ENCODE measurements around the gene WDR59. TPM values are rescaled to one million over a fixed set of nuclear protein-coding genes. Genes with fewer than 3 reads are reported as not detected.
A peak's percentile ranks its signal among the peaks of the same experiment; 100 is the strongest.

The WDR59 gene
- polyA plus RNA-seq, 1 of the 3 experiments (the other 2 are of a cell fraction): 48.2 TPM

DNA sequence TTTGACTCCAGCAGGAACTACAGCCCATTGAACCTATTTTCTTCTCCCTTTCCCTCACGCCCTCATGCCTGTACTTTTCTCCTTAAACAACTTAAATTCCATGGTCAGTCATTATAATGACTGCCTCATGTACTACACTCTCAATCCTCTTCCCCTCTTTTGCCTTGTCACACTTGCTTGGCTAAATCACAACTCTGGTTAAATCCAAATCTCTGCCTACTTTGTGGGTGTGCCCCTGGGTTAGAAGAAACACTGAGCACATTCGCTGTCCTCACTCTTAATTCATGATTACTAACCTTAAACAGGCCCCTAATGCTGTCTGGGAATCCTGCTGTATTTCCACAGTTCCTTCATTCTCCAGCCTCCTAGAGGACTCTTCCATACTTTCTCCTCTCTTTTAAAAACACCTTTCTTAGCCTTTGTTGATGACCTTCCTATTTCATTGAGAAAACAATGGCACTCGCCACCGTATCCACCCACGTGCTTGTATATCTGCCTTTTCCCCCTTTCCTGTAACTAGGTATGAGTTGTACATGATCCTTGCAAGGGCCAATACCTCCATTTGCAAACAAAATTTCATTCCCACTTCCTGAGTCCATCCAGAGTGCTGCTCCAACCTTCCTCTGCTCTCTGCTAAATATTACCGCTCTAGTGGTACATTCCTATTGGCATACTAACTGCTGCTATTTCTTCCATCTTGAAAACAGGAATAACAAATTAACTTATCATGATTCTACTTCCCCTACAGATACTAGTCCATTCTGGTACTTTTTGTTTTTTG lies 42.8 kb upstream of the WDR59 start:
- no peaks in the 10 kb centered on the region for H4K20me1 ChIP-seq (ENCODE audit: insufficient read depth)
- H3K9ac ChIP-seq: no peak overlapping the region
- no peak for TF ChIP-seq SIN3A (IDR thresholded peaks at IDR 0.05; ENCODE audit: borderline replicate concordance, low read depth, low read length)
- TF ChIP-seq FOSL2 (IDR thresholded peaks at IDR 0.05; ENCODE audit: borderline replicate concordance, low read depth): no peak
- TF ChIP-seq YY1 (IDR thresholded peaks at IDR 0.05; ENCODE audit: low read depth): no peak
- TF ChIP-seq, protein P1, sequence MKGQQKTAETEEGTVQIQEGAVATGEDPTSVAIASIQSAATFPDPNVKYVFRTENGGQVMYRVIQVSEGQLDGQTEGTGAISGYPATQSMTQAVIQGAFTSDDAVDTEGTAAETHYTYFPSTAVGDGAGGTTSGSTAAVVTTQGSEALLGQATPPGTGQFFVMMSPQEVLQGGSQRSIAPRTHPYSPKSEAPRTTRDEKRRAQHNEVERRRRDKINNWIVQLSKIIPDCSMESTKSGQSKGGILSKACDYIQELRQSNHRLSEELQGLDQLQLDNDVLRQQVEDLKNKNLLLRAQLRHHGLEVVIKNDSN (IDR thresholded peaks at IDR 0.05; ENCODE audit: borderline replicate concordance, low read depth): no peak
- TF ChIP-seq, protein P2, sequence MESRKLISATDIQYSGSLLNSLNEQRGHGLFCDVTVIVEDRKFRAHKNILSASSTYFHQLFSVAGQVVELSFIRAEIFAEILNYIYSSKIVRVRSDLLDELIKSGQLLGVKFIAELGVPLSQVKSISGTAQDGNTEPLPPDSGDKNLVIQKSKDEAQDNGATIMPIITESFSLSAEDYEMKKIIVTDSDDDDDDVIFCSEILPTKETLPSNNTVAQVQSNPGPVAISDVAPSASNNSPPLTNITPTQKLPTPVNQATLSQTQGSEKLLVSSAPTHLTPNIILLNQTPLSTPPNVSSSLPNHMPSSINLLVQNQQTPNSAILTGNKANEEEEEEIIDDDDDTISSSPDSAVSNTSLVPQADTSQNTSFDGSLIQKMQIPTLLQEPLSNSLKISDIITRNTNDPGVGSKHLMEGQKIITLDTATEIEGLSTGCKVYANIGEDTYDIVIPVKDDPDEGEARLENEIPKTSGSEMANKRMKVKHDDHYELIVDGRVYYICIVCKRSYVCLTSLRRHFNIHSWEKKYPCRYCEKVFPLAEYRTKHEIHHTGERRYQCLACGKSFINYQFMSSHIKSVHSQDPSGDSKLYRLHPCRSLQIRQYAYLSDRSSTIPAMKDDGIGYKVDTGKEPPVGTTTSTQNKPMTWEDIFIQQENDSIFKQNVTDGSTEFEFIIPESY (IDR thresholded peaks at IDR 0.05; ENCODE audit: borderline replicate concordance, low read depth): no peak
- TF ChIP-seq, protein P3, sequence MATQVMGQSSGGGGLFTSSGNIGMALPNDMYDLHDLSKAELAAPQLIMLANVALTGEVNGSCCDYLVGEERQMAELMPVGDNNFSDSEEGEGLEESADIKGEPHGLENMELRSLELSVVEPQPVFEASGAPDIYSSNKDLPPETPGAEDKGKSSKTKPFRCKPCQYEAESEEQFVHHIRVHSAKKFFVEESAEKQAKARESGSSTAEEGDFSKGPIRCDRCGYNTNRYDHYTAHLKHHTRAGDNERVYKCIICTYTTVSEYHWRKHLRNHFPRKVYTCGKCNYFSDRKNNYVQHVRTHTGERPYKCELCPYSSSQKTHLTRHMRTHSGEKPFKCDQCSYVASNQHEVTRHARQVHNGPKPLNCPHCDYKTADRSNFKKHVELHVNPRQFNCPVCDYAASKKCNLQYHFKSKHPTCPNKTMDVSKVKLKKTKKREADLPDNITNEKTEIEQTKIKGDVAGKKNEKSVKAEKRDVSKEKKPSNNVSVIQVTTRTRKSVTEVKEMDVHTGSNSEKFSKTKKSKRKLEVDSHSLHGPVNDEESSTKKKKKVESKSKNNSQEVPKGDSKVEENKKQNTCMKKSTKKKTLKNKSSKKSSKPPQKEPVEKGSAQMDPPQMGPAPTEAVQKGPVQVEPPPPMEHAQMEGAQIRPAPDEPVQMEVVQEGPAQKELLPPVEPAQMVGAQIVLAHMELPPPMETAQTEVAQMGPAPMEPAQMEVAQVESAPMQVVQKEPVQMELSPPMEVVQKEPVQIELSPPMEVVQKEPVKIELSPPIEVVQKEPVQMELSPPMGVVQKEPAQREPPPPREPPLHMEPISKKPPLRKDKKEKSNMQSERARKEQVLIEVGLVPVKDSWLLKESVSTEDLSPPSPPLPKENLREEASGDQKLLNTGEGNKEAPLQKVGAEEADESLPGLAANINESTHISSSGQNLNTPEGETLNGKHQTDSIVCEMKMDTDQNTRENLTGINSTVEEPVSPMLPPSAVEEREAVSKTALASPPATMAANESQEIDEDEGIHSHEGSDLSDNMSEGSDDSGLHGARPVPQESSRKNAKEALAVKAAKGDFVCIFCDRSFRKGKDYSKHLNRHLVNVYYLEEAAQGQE (IDR thresholded peaks at IDR 0.05; ENCODE audit: low read depth, low read length): no peak
- H3F3A ChIP-seq (replicated peaks; ENCODE audit: insufficient read depth): peaks cover 30% of the 10 kb centered on the region
- H2AFZ ChIP-seq (ENCODE audit: low read depth): no peak overlapping the region
- H3K4me2 ChIP-seq: no peak overlapping the region
- peak overlapping the region in 1 of 2 experiments; percentile 5; a peak in 2 of 4 replicates for H3K27ac ChIP-seq (ENCODE audit: low read depth in 2 of 2, low read length in 1 of 2)
- H3K4me1 ChIP-seq (ENCODE audit: control insufficient read depth in 1 of 2, insufficient read depth in 2 of 2, low read depth in 1 of 2, low read length in 1 of 2): peaks cover 0 to 19% of the 10 kb centered on the region in 2 experiments; a peak in 2 of 4 replicates
- no peaks in the 10 kb centered on the region for H3K9me2 ChIP-seq
- no peaks in the 10 kb centered on the region for H3K27me3 ChIP-seq (ENCODE audit: insufficient read depth)
- 92% methylated on average over 6 of the region's 6 CpGs for WGBS (ENCODE audit: low lambda C conversion rate)
- H3K4me3 ChIP-seq (ENCODE audit: low read depth in 2 of 2, low read length in 1 of 2): no peak overlapping the region
- DNase-seq: no peak
- CTCF ChIA-PET: interaction anchor here (0.9 kb wide), 1 partner anchor 68 kb away, joined by 3 read pairs; no protein-coding TSS in a partner anchor
- POLR2A ChIA-PET: no interaction called here
- peaks cover 96% of the 10 kb centered on the region for H3K79me2 ChIP-seq (ENCODE audit: insufficient read depth)
- H3K36me3 ChIP-seq (replicated peaks in 1 of 2; ENCODE audit: control insufficient read depth in 1 of 2, insufficient read depth in 2 of 2, low read length in 1 of 2): no peaks in the 10 kb centered on the region
- H3K9me3 ChIP-seq: no peaks in the 10 kb centered on the region

DNA sequence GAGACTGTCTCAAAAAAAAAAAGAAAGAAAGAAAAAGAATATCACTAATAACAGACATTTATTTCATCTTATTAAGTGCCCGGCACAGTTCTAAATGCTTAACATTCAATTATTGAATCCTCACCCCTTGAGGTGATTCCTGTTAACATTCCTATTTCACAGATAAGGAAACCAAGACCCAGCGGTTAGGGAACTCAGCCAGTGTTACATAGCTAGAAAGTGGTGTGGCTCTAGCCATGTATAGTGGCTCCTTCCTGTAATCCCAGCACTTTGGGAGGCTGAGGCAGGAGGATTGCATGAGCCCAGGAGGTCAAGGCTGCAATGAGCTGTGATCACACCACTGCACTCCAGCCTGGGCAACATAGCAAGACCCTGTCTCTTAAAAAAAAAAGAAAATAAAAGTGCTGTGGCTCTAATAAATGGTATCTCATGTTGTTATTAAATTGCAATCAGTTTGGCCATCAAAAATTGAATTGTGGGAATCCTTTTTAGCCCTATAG lies 42.0 kb upstream of the WDR59 start:
- 96% methylated on average over 2 of the region's 2 CpGs for WGBS (ENCODE audit: low lambda C conversion rate)
- Histone ChIP-seq H3K27ac (ENCODE audit: low read depth in 2 of 2, low read length in 1 of 2) (peak overlapping the region in 1 of 2 experiments; percentile 68; a peak in 2 of 4 replicates), H3K79me2 (ENCODE audit: insufficient read depth) (peaks cover 96% of the 10 kb centered on the region), H3K4me2 (no peak overlapping the region), H3K9me3 (no peaks in the 10 kb centered on the region), H3K4me3 (ENCODE audit: low read depth in 2 of 2, low read length in 1 of 2) (no peak overlapping the region), H4K20me1 (ENCODE audit: insufficient read depth) (no peaks in the 10 kb centered on the region), H3K9ac (no peak overlapping the region), H2AFZ (ENCODE audit: low read depth) (no peak overlapping the region), H3K27me3 (ENCODE audit: insufficient read depth) (no peaks in the 10 kb centered on the region), H3K9me2 (no peaks in the 10 kb centered on the region), H3K4me1 (ENCODE audit: control insufficient read depth in 1 of 2, insufficient read depth in 2 of 2, low read depth in 1 of 2, low read length in 1 of 2) (peaks cover 0 to 19% of the 10 kb centered on the region in 2 experiments; a peak in 2 of 4 replicates), H3F3A (replicated peaks; ENCODE audit: insufficient read depth) (peaks cover 30% of the 10 kb centered on the region), H3K36me3 (replicated peaks in 1 of 2; ENCODE audit: control insufficient read depth in 1 of 2, insufficient read depth in 2 of 2, low read length in 1 of 2) (peaks cover 0 to under 1% of the 10 kb centered on the region in 2 experiments)
- DNase-seq: no peak
- POLR2A ChIA-PET: no interaction called here
- CTCF ChIA-PET: interaction anchor here (0.9 to 1.1 kb wide), 2 partner anchors 16 to 69 kb away, joined by 3 read pairs; no protein-coding TSS in a partner anchor
- TF ChIP-seq, protein P1 (IDR thresholded peaks at IDR 0.05; ENCODE audit: borderline replicate concordance, low read depth): no peak
- TF ChIP-seq TCF12 (IDR thresholded peaks at IDR 0.05) (no peak), RAD21 (IDR thresholded peaks at IDR 0.05; ENCODE audit: low read length) (no peak), YY1 (IDR thresholded peaks at IDR 0.05; ENCODE audit: low read depth) (no peak), ELF1 (IDR thresholded peaks at IDR 0.05) (no peak), TEAD4 (IDR thresholded peaks at IDR 0.05; ENCODE audit: borderline replicate concordance, insufficient read depth) (no peak), EP300 (IDR thresholded peaks at IDR 0.05; ENCODE audit: borderline replicate concordance in 1 of 2, low read depth in 1 of 2, low read length in 1 of 2) (no peak), TAF1 (IDR thresholded peaks at IDR 0.05; ENCODE audit: borderline replicate concordance, low read depth, low read length) (no peak), FOSL2 (IDR thresholded peaks at IDR 0.05; ENCODE audit: borderline replicate concordance, low read depth) (no peak), EZH2phosphoT487 (IDR thresholded peaks at IDR 0.05; ENCODE audit: borderline replicate concordance, low read depth) (no peak), GATA2 (CRISPR knock-in tag; IDR thresholded peaks at IDR 0.05) (no peak)
- TF ChIP-seq, protein P4, sequence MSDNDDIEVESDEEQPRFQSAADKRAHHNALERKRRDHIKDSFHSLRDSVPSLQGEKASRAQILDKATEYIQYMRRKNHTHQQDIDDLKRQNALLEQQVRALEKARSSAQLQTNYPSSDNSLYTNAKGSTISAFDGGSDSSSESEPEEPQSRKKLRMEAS (IDR thresholded peaks at IDR 0.05; ENCODE audit: low read depth): no peak
- TF ChIP-seq, protein P5, sequence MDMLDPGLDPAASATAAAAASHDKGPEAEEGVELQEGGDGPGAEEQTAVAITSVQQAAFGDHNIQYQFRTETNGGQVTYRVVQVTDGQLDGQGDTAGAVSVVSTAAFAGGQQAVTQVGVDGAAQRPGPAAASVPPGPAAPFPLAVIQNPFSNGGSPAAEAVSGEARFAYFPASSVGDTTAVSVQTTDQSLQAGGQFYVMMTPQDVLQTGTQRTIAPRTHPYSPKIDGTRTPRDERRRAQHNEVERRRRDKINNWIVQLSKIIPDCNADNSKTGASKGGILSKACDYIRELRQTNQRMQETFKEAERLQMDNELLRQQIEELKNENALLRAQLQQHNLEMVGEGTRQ (IDR thresholded peaks at IDR 0.05; ENCODE audit: borderline replicate concordance, low read depth, low read length): no peak
